ENCODE results near the gene GMPS. TPM values are rescaled to one million over a fixed set of nuclear protein-coding genes. Genes with fewer than 3 reads are reported as not detected.

GMPS gene
- total RNA-seq, 1 experiment from 2014 or later: 136 TPM

GRCh38 chr3:155895379-155895900 is 25.0 kb downstream of the GMPS start (continued):
- no peak for TF ChIP-seq KAT7 (CRISPR knock-in tag; IDR thresholded peaks at IDR 0.05; ENCODE audit: borderline replicate concordance)
- TF ChIP-seq ZNF416 (CRISPR knock-in tag; IDR thresholded peaks at IDR 0.05): no peak
- no peak for TF ChIP-seq CTCF (IDR thresholded peaks at IDR 0.05)
- no peak for TF ChIP-seq GABPB1 (CRISPR knock-in tag; IDR thresholded peaks at IDR 0.05)
- TF ChIP-seq HMGA2 (CRISPR knock-in tag; IDR thresholded peaks at IDR 0.05): no peak
- no peak for TF ChIP-seq ARID4B (CRISPR knock-in tag; IDR thresholded peaks at IDR 0.05; ENCODE audit: borderline replicate concordance)

- Mint-ChIP-seq H3K36me3 (peaks cover 58% of the 10 kb centered on the region), H3K27me3 (ENCODE audit: low read depth) (no peaks in the 10 kb centered on the region), H3K27ac (no peak overlapping the region), H3K9me3 (no peaks in the 10 kb centered on the region), H3K4me1 (0 out of 2 replicates have a peak, but pooled peaks cover 4% of the 10 kb centered on the region), H3K4me3 (no peak overlapping the region)
- POLR2A ChIA-PET: no interaction called here
- CTCF ChIA-PET: no interaction called here
- no peak for TF ChIP-seq NFATC4 (CRISPR knock-in tag; IDR thresholded peaks at IDR 0.05)
- TF ChIP-seq NR2C2 (CRISPR knock-in tag; IDR thresholded peaks at IDR 0.05): no peak
- TF ChIP-seq MXD4 (CRISPR knock-in tag; IDR thresholded peaks at IDR 0.05; ENCODE audit: borderline replicate concordance): no peak
- TF ChIP-seq GABPB1 (CRISPR knock-in tag; IDR thresholded peaks at IDR 0.05): no peak
- no peak for TF ChIP-seq ZBTB43 (CRISPR knock-in tag; IDR thresholded peaks at IDR 0.05)
- TF ChIP-seq EMX1 (CRISPR knock-in tag; IDR thresholded peaks at IDR 0.05): no peak
- TF ChIP-seq E2F4 (CRISPR knock-in tag; IDR thresholded peaks at IDR 0.05; ENCODE audit: borderline replicate concordance, low read depth): no peak
- TF ChIP-seq STAT6 (CRISPR knock-in tag; conservative IDR thresholded peaks at IDR 0.05; ENCODE audit: low read depth): no peak
- TF ChIP-seq GRHL2 (CRISPR knock-in tag; IDR thresholded peaks at IDR 0.05; ENCODE audit: insufficient replicate concordance, severe bottlenecking): no peak
- no peak for TF ChIP-seq IRF1 (CRISPR knock-in tag; IDR thresholded peaks at IDR 0.05)
- TF ChIP-seq NFYB (CRISPR knock-in tag; conservative IDR thresholded peaks at IDR 0.05; ENCODE audit: low read depth): no peak
- no peak for TF ChIP-seq GTF2I (CRISPR knock-in tag; conservative IDR thresholded peaks at IDR 0.05)
- no peak for TF ChIP-seq NR3C1 (CRISPR knock-in tag; conservative IDR thresholded peaks at IDR 0.05; ENCODE audit: low read depth)
- TF ChIP-seq HMGA2 (CRISPR knock-in tag; IDR thresholded peaks at IDR 0.05): no peak
- DNase-seq (ENCODE audit: low spot score) (no peak), ATAC-seq (no peak)
These were observed 36.5 kb downstream of the GMPS start for GRCh38 chr3:155906900-155907299.
